NCI-H2196 treated with DMSO at 0.1 percent for 48 hours (cell line): Measurements from ENCODE around the gene TBC1D17.
A peak's percentile ranks its signal among the peaks of the same experiment; 100 is the strongest.
"Not testable (repeated sequence)": the region's sequence is repeated elsewhere in the genome, so short reads cannot be mapped to it uniquely, and the experiment has no call there.

Source experiments
- DNase-seq: peaks from one replicate; lab custom pipeline; 2025; ENCODE audit not compliant: unreplicated experiment; lab: John Stamatoyannopoulos, UW

Gene TBC1D17

DNA sequence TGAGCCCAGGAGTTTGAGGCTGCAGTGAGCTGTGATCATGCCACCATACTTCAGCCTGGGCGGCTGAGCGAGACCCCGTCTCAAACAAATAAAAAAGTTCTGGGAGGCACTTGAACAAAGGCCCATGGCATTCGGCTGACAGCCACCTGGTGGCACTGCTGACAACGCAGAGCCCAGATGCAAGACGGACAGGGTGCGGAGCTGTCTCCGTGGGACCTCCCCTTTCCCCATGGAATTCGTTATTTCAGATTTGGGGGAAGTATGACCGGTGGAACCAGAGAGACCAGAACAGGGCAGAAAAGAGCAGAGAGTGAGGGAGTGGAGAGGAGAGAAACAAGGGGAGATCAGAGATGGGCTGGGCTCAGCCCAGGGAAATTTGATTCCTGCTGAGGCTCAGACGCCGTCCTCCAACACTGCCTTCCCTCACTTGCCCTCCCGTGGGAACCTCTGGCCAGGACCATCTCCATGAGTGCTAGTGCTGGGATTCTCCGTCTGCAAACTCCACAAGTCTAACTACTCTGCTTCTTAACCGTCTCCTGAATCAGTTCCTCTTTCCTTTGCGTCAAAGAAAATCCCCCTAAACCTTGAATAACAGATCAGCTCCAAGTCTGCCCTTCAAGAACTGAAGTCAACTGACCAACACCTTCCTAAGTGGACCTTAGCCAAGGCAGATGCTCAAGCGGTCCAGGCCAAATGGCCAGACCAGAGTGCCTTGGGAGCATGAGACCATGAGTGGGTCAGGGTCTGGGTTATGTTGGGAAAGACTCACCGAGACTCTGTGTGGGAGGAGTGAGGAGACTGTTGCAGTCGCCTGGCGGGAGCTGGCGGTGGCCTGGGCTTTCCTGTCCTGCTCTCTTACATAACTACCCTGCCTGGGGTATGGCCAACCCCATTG lies 39.6 kb downstream of the TBC1D17 start:
- DNase-seq = no peak

DNA sequence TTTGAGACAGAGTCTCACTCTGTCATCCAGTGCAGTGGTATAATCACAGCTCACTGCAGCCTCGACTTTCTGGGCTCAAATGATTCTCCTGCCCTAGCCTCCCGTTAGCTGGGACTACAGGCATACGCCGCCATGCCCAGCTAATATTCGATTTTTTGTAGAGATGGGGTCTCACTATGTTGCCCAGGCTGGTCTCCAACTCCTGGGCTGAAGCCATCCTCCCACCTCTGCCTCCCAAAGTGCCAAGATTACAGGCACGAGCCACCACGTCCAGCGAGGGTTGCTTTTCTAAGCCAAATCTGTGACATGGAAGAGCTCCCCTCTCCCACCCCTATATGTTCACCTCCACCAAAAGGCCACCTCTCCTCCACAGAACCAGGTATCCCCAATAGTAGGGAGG lies 40.6 kb downstream of the TBC1D17 start:
- DNase-seq = no peak

- DNase-seq = no peak
These were observed 43.3 kb downstream of the TBC1D17 start for GRCh38 chr19:49920624-49921363.

DNA sequence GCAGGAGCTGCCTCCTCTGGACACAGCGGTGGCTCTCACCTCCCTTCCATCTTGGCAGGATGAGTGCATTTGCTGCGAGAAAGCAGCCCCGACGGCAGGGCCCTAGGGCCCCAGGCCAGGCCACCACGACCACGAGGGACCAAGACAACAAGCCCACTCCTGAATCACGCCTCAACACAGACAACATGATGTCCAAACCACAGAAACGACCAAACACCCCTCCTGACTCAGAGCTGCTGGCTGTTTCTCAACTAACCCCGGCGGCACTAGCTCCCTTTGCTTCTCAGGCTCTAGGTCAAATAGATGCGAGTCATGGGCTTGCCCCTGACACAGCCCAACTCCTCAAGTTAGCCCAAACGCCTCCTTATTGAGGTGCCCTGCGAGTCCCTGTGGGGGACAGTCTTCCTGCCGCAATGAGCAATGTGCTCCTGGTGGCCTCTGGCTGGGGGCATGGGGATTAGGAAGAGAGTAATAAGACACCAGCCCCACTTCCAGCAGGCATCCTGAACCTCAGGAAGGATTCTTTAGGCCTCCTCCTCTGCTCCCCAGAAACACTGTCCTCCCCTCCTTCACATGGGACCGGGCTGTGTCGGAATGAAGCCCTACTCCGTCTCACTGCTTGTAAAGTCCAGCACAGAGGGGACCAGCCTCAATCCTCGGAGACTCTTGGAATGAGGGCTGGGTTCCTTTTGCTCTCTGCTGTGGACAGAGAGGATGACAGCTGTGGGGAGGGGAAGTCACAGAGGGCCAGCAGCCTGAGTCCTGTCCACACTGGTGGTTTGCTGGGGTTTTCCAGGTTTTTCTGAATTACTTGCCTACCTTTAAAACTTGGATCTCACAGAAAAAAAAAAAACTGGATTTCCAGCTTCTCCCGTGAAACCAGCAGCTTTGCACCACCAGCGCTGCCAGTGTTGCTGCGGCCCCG lies 44.6 kb downstream of the TBC1D17 start:
- no peak for DNase-seq

DNA sequence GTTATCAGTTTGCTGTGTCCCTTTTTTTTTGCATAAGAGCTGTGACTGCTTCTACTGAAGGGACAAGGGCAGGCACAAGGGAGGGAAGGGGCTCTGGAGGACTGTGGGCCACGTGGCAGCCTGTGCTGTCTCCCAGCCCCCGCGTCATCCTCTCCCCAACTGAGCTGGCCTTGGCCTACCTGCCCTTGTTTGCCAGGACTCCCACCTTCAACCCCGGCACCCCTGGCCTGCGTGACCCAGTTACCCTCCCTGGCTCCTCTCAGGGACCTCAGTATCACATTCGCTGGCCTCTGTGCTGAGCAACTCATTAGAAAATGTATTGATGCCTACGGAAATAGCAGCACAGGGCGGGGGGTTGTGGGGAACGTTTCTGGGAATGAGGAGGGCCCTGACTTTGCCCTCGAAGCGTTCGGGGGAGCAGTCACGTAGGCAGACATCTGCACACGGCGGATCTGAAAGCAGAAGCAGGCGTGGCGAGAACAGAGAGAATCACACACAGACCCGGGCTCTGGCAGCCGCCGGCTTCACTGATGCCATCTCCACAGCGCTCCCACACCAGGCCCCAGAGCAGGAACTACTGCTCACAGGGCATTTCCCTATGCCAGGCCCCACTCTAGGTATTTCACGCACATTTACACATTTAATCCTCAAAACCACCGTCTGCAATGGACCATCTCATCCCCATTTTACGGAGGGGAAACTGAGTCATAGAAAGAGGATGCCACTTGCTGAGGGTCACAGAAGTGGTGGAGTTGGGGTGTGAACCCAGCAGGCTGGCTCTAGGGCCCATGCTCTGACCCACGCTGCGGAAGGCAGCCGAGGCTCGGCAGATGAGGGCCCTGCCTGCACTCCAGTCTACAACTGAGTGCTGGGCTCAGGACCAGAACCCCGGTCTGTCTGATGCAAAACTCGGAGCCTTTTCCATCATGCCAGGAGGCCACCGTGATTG lies 45.8 kb downstream of the TBC1D17 start:
- no peak for DNase-seq

DNA sequence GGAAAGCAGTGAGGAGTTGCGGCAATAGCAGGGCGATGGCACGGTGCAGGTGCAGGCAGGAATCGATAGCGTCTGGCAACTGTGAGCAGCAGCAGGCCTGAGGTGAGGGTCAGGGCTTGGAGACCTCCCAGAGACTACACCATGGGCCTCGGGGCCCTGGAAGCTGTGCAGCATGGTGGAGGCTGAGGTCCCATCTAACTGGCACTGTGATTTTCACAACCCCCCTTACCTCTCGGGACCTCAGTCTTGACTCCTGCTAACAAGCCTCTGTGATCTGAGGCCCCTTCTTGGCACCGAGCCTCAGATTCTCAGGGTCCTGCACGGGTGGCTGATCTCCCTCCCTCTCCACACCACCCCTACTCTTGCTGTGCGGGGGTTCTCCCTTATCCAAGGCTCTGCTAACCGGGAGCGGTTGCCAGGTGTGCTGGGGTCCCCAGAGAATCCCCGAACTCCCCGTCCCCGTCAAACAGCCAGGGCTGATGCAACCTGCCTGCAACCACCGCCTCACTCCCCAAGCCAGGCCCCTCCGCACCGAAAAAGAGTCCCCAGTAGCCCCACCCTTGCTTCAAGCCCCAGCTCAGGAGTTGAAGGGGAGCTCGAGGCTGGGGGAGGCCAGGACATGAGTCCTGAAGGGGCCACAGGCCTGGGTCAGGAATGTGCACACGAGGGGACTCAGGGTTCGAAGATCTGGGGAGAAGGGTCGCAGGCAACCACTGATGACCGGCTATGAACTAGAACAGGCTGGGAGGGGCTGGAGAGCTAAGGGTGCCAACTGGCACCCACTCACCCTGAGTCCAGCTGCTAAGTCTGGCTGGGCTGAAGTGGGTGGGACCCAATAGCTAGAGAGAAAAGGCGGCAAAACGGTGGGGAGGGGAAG lies 46.7 kb downstream of the TBC1D17 start:
- no peak for DNase-seq

GRCh38 chr19:49924881-49925210 lies 47.3 kb downstream of the TBC1D17 start:
- not testable (repeated sequence) for DNase-seq

GRCh38 chr19:49925486-49925885 lies 48.0 kb downstream of the TBC1D17 start:
- no peak for DNase-seq

DNA sequence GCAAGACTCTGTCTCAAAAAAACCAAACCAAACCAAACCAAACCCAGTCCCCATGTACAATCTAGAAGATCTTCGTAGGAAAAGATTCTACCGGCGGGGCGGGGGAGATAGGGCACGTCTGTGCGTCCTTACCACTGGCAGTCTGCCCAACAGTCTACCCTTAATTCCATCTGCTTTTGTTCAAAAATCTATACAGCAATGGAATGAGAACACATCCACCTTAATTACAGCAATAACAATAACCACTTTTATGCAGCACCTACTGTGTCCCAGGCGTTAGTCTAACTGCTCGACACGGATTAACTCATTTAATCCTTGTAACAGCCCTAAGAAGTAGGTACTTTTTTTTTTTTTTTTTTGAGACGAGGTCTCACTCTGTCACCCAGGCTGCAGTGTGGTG lies 49.0 kb downstream of the TBC1D17 start:
- no peak for DNase-seq

- no peak for DNase-seq
These were observed 50.2 kb downstream of the TBC1D17 start for GRCh38 chr19:49927526-49928264.

GRCh38 chr19:49929121-49929610 lies 51.7 kb downstream of the TBC1D17 start, which contains the start of the genes ATF5 and NUP62:
TSS of gene ATF5 (plus strand) at chr19:49929205. CDS start at chr19:49930851, 1,646 bp downstream.
TSS of gene NUP62 (minus strand) at chr19:49929504. CDS start at chr19:49909807, 19,697 bp downstream.
- peak; percentile 88 for DNase-seq

GRCh38 chr19:49929611-49930482 lies 52.3 kb downstream of the TBC1D17 start:
- DNase-seq = peak; percentile 97

- peak; percentile 60 for DNase-seq
These were observed 53.0 kb downstream of the TBC1D17 start for GRCh38 chr19:49930483-49931011.

DNA sequence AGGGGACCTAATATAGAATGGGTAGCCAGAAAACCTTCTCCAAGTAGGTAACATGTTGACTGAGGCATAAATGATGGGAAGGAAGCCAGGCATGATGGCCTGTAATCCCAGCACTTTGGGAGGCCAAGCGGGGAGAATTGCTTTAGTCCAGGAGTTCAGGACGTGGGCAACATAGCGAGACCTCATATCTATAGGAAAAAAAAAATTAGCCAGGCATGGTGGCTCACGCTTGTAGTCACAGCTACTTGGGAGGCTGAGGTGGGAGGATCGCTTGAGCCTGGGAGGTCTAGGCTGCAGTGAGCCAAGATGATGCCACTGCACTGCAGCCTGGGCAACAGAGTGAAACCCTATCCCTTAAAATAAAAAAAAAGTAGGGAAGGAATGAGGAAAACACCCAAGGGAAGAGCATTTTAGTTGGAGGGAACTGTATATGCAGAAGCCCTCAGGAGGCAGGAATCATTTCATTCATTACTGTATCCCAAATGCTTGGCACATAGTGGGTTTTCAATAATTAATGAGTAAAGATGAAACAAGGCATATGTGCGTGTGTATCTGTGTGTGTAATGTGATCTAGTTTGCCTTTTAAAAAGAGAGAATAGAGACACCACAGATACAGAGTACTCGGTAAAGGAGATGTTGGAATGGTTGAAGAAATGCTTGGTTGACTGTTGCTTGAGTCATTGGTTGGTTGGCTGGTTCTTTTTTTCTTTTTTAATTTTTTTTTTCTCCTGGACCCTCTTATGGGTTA lies 54.0 kb downstream of the TBC1D17 start:
- no peak for DNase-seq

DNA sequence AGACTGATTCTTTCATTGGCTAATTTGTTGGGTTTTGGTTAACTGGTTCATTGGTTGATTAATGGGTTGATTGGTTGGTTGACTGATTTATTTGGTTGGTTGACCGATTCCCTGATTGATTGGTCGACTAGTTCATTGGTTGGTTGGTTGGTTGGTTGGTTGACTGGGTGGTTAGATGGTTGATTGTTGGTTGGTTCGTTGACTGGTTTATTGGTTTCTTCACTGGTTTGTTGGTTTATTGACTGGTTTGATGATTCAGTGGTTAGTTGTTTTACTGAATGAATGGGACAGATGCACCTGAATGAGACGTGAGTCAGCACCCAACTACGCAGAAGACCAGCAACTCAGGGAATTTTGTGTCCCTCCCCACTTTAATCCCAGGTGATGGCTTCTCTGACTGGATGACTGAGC lies 54.5 kb downstream of the TBC1D17 start:
- no peak for DNase-seq

DNA sequence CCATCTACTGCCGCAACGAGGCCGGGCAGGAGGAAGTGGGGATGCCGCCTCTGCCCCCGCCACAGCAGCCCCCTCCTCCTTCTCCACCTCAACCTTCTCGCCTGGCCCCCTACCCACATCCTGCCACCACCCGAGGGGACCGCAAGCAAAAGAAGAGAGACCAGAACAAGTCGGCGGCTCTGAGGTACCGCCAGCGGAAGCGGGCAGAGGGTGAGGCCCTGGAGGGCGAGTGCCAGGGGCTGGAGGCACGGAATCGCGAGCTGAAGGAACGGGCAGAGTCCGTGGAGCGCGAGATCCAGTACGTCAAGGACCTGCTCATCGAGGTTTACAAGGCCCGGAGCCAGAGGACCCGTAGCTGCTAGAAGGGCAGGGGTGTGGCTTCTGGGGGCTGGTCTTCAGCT lies 55.2 kb downstream of the TBC1D17 start:
- DNase-seq = no peak
